HEK293 (cell line): ENCODE results near the gene MYT1.

Experiments
- CTCF ChIA-PET: fragments of 350-600 bp; formaldehyde crosslinking; extraction: SDS; loops from one replicate; lab custom pipeline; 2021; ENCODE audit warnings: antibody characterized with exemption; lab: Yijun Ruan, JAX
- POLR2A ChIA-PET: fragments of 300-600 bp; formaldehyde crosslinking; extraction: SDS; loops from one replicate; lab custom pipeline; 2020; ENCODE audit warnings: antibody characterized with exemption, inconsistent platforms; lab: Yijun Ruan, JAX
- H3K27ac ChIP-seq: fragments of 200-500 bp; sonication (Bioruptor generic); 2 replicates; pipeline ENCODE4 v1.5.1; 2014; ENCODE audit warnings: low read depth, low read length, control low read depth, inconsistent platforms; ENCODE audit errors: extremely low read depth
- H3K36me3 ChIP-seq, 2 experiments: fragments of 200-500 bp in 1 of 2; sonication (Bioruptor generic) in 1 of 2; 1 replicate in 1 of 2; 2 replicates in 1 of 2; pipeline ENCODE4 v1.5.1; 2014 to 2017; ENCODE audit warnings: inconsistent platforms in 2 of 2, low read length in 2 of 2; ENCODE audit not compliant: control insufficient read depth in 2 of 2, insufficient read depth in 1 of 2
- H3K4me1 ChIP-seq: fragments of 200-500 bp; sonication (Bioruptor generic); 2 replicates; pipeline ENCODE4 v1.5.1; 2014; ENCODE audit warnings: mild to moderate bottlenecking, low read length, inconsistent platforms; ENCODE audit not compliant: control insufficient read depth, insufficient read depth
- H3K4me3 ChIP-seq: 2 replicates; pipeline ENCODE4 v1.5.1; 2011; ENCODE audit warnings: low read depth, mild to moderate bottlenecking, control low read depth, low read length, moderate library complexity
- H3K9me3 ChIP-seq: fragments of 200-500 bp; sonication (Bioruptor generic); 2 replicates; pipeline ENCODE4 v1.5.1; 2014; ENCODE audit warnings: low read depth, low read length, inconsistent platforms; ENCODE audit not compliant: control insufficient read depth, insufficient read depth
- EGR2 ChIP-seq: fragments of 450-650 bp; formaldehyde crosslinking; IDR thresholded peaks from 2 replicates; pipeline ENCODE4 v1.5.1; 2016; ENCODE audit warnings: low read depth, missing biosample characterization, missing genetic modification characterization
- PRDM1 ChIP-seq: fragments of 450-650 bp; formaldehyde crosslinking; IDR thresholded peaks from 2 replicates; pipeline ENCODE4; 2016; ENCODE audit warnings: missing biosample characterization, missing genetic modification characterization
- TSHZ1 ChIP-seq: fragments of 450-650 bp; formaldehyde crosslinking; IDR thresholded peaks from 2 replicates; pipeline ENCODE4 v1.5.1; 2016; ENCODE audit warnings: missing biosample characterization, missing genetic modification characterization, borderline replicate concordance
- ZBTB48 ChIP-seq: fragments of 450-650 bp; formaldehyde crosslinking; IDR thresholded peaks from 2 replicates; pipeline ENCODE4 v1.5.1; 2016; ENCODE audit warnings: missing biosample characterization, missing genetic modification characterization
- ZBTB8A ChIP-seq: fragments of 450-650 bp; formaldehyde crosslinking; IDR thresholded peaks from 2 replicates; pipeline ENCODE4 v1.5.1; 2016; ENCODE audit warnings: missing biosample characterization, missing genetic modification characterization
- ZFP69B ChIP-seq: fragments of 450-650 bp; formaldehyde crosslinking; IDR thresholded peaks from 2 replicates; pipeline ENCODE4 v1.5.1; 2016; ENCODE audit warnings: missing biosample characterization, missing genetic modification characterization
- ZIC2 ChIP-seq: fragments of 450-650 bp; formaldehyde crosslinking; IDR thresholded peaks from 2 replicates; pipeline ENCODE4 v1.5.1; 2016; ENCODE audit warnings: missing biosample characterization, missing genetic modification characterization
- ZNF175 ChIP-seq: fragments of 450-650 bp; formaldehyde crosslinking; IDR thresholded peaks from 2 replicates; pipeline ENCODE4 v1.5.1; 2016; ENCODE audit warnings: missing biosample characterization, missing genetic modification characterization
- ZNF211 ChIP-seq: fragments of 450-650 bp; formaldehyde crosslinking; IDR thresholded peaks from 2 replicates; pipeline ENCODE4 v1.5.1; 2016; ENCODE audit warnings: low read depth, missing biosample characterization, missing genetic modification characterization
- ZNF223 ChIP-seq: fragments of 450-650 bp; formaldehyde crosslinking; IDR thresholded peaks from 2 replicates; pipeline ENCODE4 v1.5.1; 2016; ENCODE audit warnings: missing biosample characterization, missing genetic modification characterization
- ZNF248 ChIP-seq: fragments of 450-650 bp; formaldehyde crosslinking; IDR thresholded peaks from 2 replicates; pipeline ENCODE4 v1.5.1; 2017; ENCODE audit warnings: missing biosample characterization, missing genetic modification characterization
- ZNF366 ChIP-seq: fragments of 450-650 bp; formaldehyde crosslinking; conservative IDR thresholded peaks from 2 replicates; pipeline ENCODE4 v1.5.1; 2016; ENCODE audit warnings: missing biosample characterization, missing genetic modification characterization
- ZNF473 ChIP-seq: fragments of 450-650 bp; formaldehyde crosslinking; IDR thresholded peaks from 2 replicates; pipeline ENCODE4 v1.5.1; 2017; ENCODE audit warnings: missing biosample characterization, missing genetic modification characterization
- ZSCAN30 ChIP-seq: fragments of 450-650 bp; IDR thresholded peaks from 2 replicates; pipeline ENCODE4 v1.5.1; 2018; ENCODE audit warnings: missing biosample characterization, mild to moderate bottlenecking, missing genetic modification characterization, moderate library complexity
- TF ChIP-seq, protein P1 (sequence below): fragments of 450-650 bp; formaldehyde crosslinking; IDR thresholded peaks from 2 replicates; pipeline ENCODE4 v1.5.1; 2016; ENCODE audit warnings: missing biosample characterization, missing genetic modification characterization

Gene MYT1

DNA sequence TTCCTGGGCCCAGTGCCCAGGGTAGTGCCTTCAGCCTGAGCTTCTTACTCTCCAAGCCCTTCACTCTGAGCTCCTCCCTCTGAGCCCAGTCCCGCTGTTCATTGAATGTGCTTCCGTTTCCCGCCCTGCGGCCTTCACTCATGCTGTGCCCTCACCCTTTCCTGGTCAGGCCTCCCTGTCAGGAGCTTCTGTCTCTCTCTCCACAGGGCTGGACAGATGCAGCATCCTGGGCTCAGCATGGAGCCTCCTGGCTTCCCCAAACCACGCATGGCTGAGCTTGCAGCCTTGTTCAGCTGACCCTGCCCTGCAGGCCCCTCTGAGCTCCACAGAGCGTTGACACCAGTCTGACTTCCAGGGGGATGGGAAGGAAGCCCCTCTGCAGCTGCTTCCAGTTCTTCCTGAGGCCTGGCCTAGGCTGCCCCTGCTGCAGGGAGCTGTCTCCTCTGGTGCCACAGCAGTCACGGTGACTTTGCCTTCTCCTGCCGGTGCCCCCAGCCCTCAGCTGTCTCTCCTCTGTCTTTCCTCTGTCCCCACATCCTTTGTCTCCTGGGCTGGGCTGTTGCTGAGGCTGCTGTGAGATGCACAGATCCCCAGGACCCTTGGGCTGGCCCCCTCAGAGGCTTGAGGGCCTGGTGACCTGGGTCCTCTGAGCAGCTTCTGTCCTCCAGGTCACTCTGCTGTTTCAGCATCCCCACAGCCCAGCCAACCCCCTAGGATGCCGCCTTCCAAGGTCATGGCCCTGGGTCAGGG lies 7.9 kb upstream of the MYT1 start:
- ChIA-PET POLR2A (no interaction called here), CTCF (no interaction called here)
- no peak overlapping the region for H3K4me3 ChIP-seq
- H3K36me3 ChIP-seq = no peaks in the 10 kb centered on the region
- no peaks in the 10 kb centered on the region for H3K9me3 ChIP-seq
- TF ChIP-seq PRDM1 (tag by site-specific recombination) = no peak
- no peak for TF ChIP-seq ZBTB48 (tag by site-specific recombination)
- TF ChIP-seq ZIC2 (tag by site-specific recombination) = peak; percentile 92
- H3K27ac ChIP-seq = no peak overlapping the region
- no peaks in the 10 kb centered on the region for H3K4me1 ChIP-seq

GRCh38 chr20:64156886-64157875 lies 7.1 kb upstream of the MYT1 start:
- no peaks in the 10 kb centered on the region for H3K4me1 ChIP-seq
- H3K36me3 ChIP-seq = no peaks in the 10 kb centered on the region
- TF ChIP-seq ZBTB8A (tag by site-specific recombination) (no peak), ZNF248 (tag by site-specific recombination) (no peak), ZNF473 (tag by site-specific recombination) (no peak), ZFP69B (no peak), ZNF175 (tag by site-specific recombination) (no peak), ZNF211 (no peak), ZSCAN30 (tag by site-specific recombination) (no peak)
- TF ChIP-seq, protein P1, sequence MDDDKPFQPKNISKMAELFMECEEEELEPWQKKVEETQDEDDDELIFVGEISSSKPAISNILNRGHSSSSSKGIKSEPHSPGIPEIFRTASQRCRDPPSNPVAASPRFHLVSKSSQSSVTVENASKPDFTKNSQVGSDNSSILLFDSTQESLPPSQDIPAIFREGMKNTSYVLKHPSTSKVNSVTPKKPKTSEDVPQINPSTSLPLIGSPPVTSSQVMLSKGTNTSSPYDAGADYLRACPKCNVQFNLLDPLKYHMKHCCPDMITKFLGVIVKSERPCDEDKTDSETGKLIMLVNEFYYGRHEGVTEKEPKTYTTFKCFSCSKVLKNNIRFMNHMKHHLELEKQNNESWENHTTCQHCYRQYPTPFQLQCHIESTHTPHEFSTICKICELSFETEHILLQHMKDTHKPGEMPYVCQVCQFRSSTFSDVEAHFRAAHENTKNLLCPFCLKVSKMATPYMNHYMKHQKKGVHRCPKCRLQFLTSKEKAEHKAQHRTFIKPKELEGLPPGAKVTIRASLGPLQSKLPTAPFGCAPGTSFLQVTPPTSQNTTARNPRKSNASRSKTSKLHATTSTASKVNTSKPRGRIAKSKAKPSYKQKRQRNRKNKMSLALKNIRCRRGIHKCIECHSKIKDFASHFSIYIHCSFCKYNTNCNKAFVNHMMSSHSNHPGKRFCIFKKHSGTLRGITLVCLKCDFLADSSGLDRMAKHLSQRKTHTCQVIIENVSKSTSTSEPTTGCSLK (tag by site-specific recombination) = no peak
- H3K27ac ChIP-seq = no peak overlapping the region
- ChIA-PET CTCF (no interaction called here), POLR2A (interaction anchor here (0.6 kb wide), 1 partner anchor 96 kb away, joined by 4 read pairs; no protein-coding TSS in a partner anchor)
- H3K9me3 ChIP-seq = no peaks in the 10 kb centered on the region
- no peak overlapping the region for H3K4me3 ChIP-seq

DNA sequence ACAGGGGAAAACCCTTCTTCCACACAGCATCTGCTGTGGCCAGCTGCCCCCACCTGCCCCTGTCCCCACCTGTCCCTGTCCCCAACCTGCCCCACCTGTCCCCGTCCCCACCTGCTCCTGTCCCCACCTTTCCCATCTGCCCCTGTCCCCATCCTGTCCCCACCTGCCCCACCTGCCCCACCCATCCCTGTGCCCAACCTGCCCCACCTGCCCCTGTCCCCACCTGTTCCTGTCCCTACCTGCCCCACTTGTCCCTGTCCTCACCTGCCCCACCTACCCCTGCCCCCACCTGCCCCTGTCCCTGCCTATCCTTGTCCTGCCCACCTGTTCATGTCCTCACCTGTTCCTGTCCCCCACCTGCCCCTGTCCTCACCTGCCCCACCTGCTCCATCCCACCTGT lies 6.4 kb upstream of the MYT1 start:
- Histone ChIP-seq H3K27ac (no peak overlapping the region), H3K4me3 (no peak overlapping the region), H3K9me3 (no peaks in the 10 kb centered on the region), H3K36me3 (no peaks in the 10 kb centered on the region), H3K4me1 (no peaks in the 10 kb centered on the region)
- no peak for TF ChIP-seq ZNF223
- no peak for TF ChIP-seq ZNF366 (tag by site-specific recombination)
- TF ChIP-seq ZNF473 (tag by site-specific recombination) = no peak
- TF ChIP-seq EGR2 (tag by site-specific recombination) = no peak
- no peak for TF ChIP-seq TSHZ1
- CTCF ChIA-PET = no interaction called here
- POLR2A ChIA-PET = no interaction called here
